IMR-90 (cell line): ENCODE data around the gene ZNF765. TPM values are rescaled to one million over a fixed set of nuclear protein-coding genes. Genes with fewer than 3 reads are reported as not detected.
"Not testable (repeated sequence)": the region's sequence is repeated elsewhere in the genome, so short reads cannot be mapped to it uniquely, and the experiment has no call there.

Experiments
- ATAC-seq: fragments of 200-7000 bp; cut with Tn5 transposase; 2 replicates; pipeline ENCODE4 v1.9.1; 2020; ENCODE audit warnings: low read depth, mild to moderate bottlenecking, moderate library complexity
- BruUV-seq: library from RNA; stranded (reverse); fragments of 400-500 nt; replicated peaks from 2 replicates; lab custom pipeline; 2021; lab: Mats Ljungman, UMichigan
- CTCF ChIA-PET: fragments of 300-600 bp; formaldehyde crosslinking; extraction: SDS; loops from one replicate; lab custom pipeline; 2021; ENCODE audit warnings: antibody characterized with exemption; lab: Yijun Ruan, JAX
- POLR2A ChIA-PET: fragments of 300-600 bp; sonication (Branson Sonifier 250); formaldehyde crosslinking; loops from one replicate; lab custom pipeline; 2022; ENCODE audit warnings: antibody characterized with exemption; ENCODE audit not compliant: unreplicated experiment; lab: Charles Lee
- DNase-seq: peaks from one replicate; pipeline ENCODE4 v3.0.0; 2013
- H2AFZ ChIP-seq: replicated peaks from 2 replicates; pipeline ENCODE3; 2013; ENCODE audit warnings: low read length, mild to moderate bottlenecking; ENCODE audit not compliant: poor library complexity
- H2AK5ac ChIP-seq: 2 replicates; pipeline ENCODE4 v1.6.1; 2013; ENCODE audit warnings: low read depth, low read length, inconsistent platforms
- H2AK9ac ChIP-seq: replicated peaks from 2 replicates; pipeline ENCODE3; 2013; ENCODE audit warnings: mild to moderate bottlenecking, low read depth, low read length, moderate library complexity; ENCODE audit not compliant: poor library complexity
- H2BK120ac ChIP-seq: 2 replicates; pipeline ENCODE4 v1.6.1; 2013; ENCODE audit warnings: low read depth, low read length, inconsistent platforms
- H2BK15ac ChIP-seq: 3 replicates; pipeline ENCODE4 v1.6.1; 2013; ENCODE audit warnings: low read depth, low read length, inconsistent platforms
- H2BK20ac ChIP-seq: 2 replicates; pipeline ENCODE4 v1.6.1; 2013; ENCODE audit warnings: low read depth, mild to moderate bottlenecking, inconsistent platforms, low read length, moderate library complexity
- H2BK5ac ChIP-seq: 2 replicates; pipeline ENCODE4 v1.6.1; 2013; ENCODE audit warnings: mild to moderate bottlenecking, low read depth, low read length, inconsistent platforms; ENCODE audit not compliant: poor library complexity, severe bottlenecking
- H3K14ac ChIP-seq: replicated peaks from 2 replicates; pipeline ENCODE4 v1.6.1; 2013; ENCODE audit warnings: low read depth, low read length, inconsistent platforms
- H3K18ac ChIP-seq: 2 replicates; pipeline ENCODE4 v1.6.1; 2013; ENCODE audit warnings: low read depth, low read length, control low read depth
- H3K23ac ChIP-seq: 2 replicates; pipeline ENCODE4 v1.6.1; 2013; ENCODE audit warnings: low read depth, low read length, inconsistent platforms
- H3K27ac ChIP-seq: 2 replicates; pipeline ENCODE4 v1.5.1; 2013; ENCODE audit warnings: mild to moderate bottlenecking, control low read depth, low read length; ENCODE audit not compliant: insufficient read depth
- H3K27me3 ChIP-seq: 2 replicates; pipeline ENCODE4 v1.6.1; 2013; ENCODE audit warnings: low read length; ENCODE audit not compliant: control insufficient read depth, insufficient read depth
- H3K36me3 ChIP-seq: 2 replicates; pipeline ENCODE4 v1.6.1; 2013; ENCODE audit warnings: low read length, mixed read lengths; ENCODE audit not compliant: control insufficient read depth, insufficient read depth
- H3K4ac ChIP-seq: 2 replicates; pipeline ENCODE4 v1.6.1; 2013; ENCODE audit warnings: low read depth, low read length, inconsistent platforms
- H3K4me1 ChIP-seq: 2 replicates; pipeline ENCODE4 v1.6.1; 2013; ENCODE audit warnings: low read length, mixed read lengths; ENCODE audit not compliant: control insufficient read depth, insufficient read depth
- H3K4me2 ChIP-seq: 2 replicates; pipeline ENCODE4 v1.6.1; 2013; ENCODE audit warnings: low read depth, mild to moderate bottlenecking, control low read depth, low read length, moderate library complexity
- H3K4me3 ChIP-seq: 2 replicates; pipeline ENCODE4 v1.5.1; 2013; ENCODE audit warnings: low read depth, mild to moderate bottlenecking, control low read depth, low read length, moderate library complexity; ENCODE audit not compliant: insufficient read depth
- H3K56ac ChIP-seq: 2 replicates; pipeline ENCODE4 v1.6.1; 2013; ENCODE audit warnings: low read length, inconsistent platforms; ENCODE audit not compliant: insufficient read depth; ENCODE audit errors: extremely low read depth
- H3K79me1 ChIP-seq, 2 experiments: 2 replicates each; pipeline ENCODE4 v1.6.1; 2013; ENCODE audit warnings: low read length in 2 of 2, inconsistent platforms in 1 of 2, low read depth in 1 of 2
- H3K9ac ChIP-seq: 2 replicates; pipeline ENCODE4 v1.6.1; 2013; ENCODE audit warnings: low read depth, low read length, control low read depth
- H3K9me1 ChIP-seq: 2 replicates; pipeline ENCODE4 v1.6.1; 2013; ENCODE audit warnings: low read length, inconsistent platforms; ENCODE audit not compliant: insufficient read depth
- H3K9me3 ChIP-seq: 2 replicates; pipeline ENCODE4 v1.6.1; 2013; ENCODE audit warnings: low read length; ENCODE audit not compliant: control insufficient read depth, insufficient read depth
- H4K20me1 ChIP-seq: 2 replicates; pipeline ENCODE4 v1.6.1; 2013; ENCODE audit warnings: low read length, inconsistent platforms; ENCODE audit not compliant: insufficient read depth
- H4K5ac ChIP-seq: 2 replicates; pipeline ENCODE4 v1.6.1; 2013; ENCODE audit warnings: mild to moderate bottlenecking, low read depth, low read length, control low read depth
- H4K8ac ChIP-seq, 2 experiments: 2 replicates each; pipeline ENCODE4 v1.6.1; 2013; ENCODE audit warnings: low read depth in 2 of 2, low read length in 2 of 2, control low read depth in 1 of 2, inconsistent platforms in 1 of 2
- H4K91ac ChIP-seq: 2 replicates; pipeline ENCODE4 v1.6.1; 2013; ENCODE audit warnings: low read depth, low read length, inconsistent platforms; ENCODE audit not compliant: insufficient read depth
- WGBS, 2 experiments: methylation state at CpG; one replicate each; pipeline versions ENCODE4 v1.1.5 to v1.1.7; 2013; ENCODE audit warnings: missing lambda C conversion rate in 2 of 2; ENCODE audit not compliant: insufficient read length in 1 of 2; ENCODE audit errors: extremely low coverage in 2 of 2; 5-methylcytosine and 5-hydroxymethylcytosine counted together
- dilution Hi-C: fragments of 300-500 bp; cut with HindIII; formaldehyde crosslinking; loops from one replicate; pipeline ENCODE4 v1.14.3; 2018; ENCODE audit warnings: low sequenced_read_pairs; ENCODE audit not compliant: unreplicated experiment
- in situ Hi-C: fragments of 300-500 bp; cut with MboI; formaldehyde crosslinking; loops from 3 replicates; pipeline ENCODE4 v1.14.3; 2019; ENCODE audit warnings: low sequenced_read_pairs, inconsistent platforms, mixed read lengths
- intact Hi-C: fragments of 100-400 bp; cut with micrococcal nuclease; formaldehyde crosslinking; loops from 2 replicates; pipeline ENCODE4 v1.10.0; 2022
- polyA plus RNA-seq, 3 experiments: library from polyadenylated mRNA; depleted of rRNA; stranded (reverse); fragments of >200 nt; gene quantifications; 2 replicates each; pipeline ENCODE4 v1.2.3, GENCODE V29; 2012; ENCODE audit warnings: low replicate concordance in 1 of 3
- total RNA-seq: library from RNA; depleted of rRNA; stranded (reverse); fragments of >200 nt; gene quantifications from 2 replicates; pipeline ENCODE4 v1.2.3, GENCODE V29; 2012

ZNF765 gene
- total and polyA plus RNA-seq, 2 of the 4 experiments (the other 2 are of a cell fraction): 2.3 to 18.1 TPM

GRCh38 chr19:53474832-53475231 is 79.9 kb downstream of the ZNF765 start:
- in situ Hi-C loops, H2BK5ac ChIP-seq, ATAC-seq, H3K9me1 ChIP-seq, H2BK15ac ChIP-seq, BruUV-seq, H4K5ac ChIP-seq, H2AK5ac ChIP-seq, H3K56ac ChIP-seq, H3K4ac ChIP-seq, H3K27ac ChIP-seq, H2BK20ac ChIP-seq, H3K14ac ChIP-seq, H4K20me1 ChIP-seq, H4K91ac ChIP-seq, H2BK120ac ChIP-seq, DNase-seq, H3K23ac ChIP-seq, POLR2A ChIA-PET, H2AFZ ChIP-seq, H4K8ac ChIP-seq, H3K9ac ChIP-seq, H3K4me2 ChIP-seq, dilution Hi-C loops, H3K4me3 ChIP-seq, H2AK9ac ChIP-seq, H3K18ac ChIP-seq, H3K27me3 ChIP-seq, H3K4me1 ChIP-seq, H3K79me1 ChIP-seq: not testable (repeated sequence)
- CTCF ChIA-PET: interaction anchor here (0.6 kb wide), 1 partner anchor 10 kb away, joined by 4 read pairs; no protein-coding TSS in a partner anchor
- Histone ChIP-seq H3K9me3 (peaks cover 16% of the 10 kb centered on the region), H3K36me3 (peaks cover 16% of the 10 kb centered on the region)
- WGBS, 2 experiments: no CpG with 5 or more reads among the region's 1 CpG
- intact Hi-C loops: loop anchor here (1.0 kb wide), 1 partner anchor 37 kb away; no protein-coding TSS in a partner anchor

DNA sequence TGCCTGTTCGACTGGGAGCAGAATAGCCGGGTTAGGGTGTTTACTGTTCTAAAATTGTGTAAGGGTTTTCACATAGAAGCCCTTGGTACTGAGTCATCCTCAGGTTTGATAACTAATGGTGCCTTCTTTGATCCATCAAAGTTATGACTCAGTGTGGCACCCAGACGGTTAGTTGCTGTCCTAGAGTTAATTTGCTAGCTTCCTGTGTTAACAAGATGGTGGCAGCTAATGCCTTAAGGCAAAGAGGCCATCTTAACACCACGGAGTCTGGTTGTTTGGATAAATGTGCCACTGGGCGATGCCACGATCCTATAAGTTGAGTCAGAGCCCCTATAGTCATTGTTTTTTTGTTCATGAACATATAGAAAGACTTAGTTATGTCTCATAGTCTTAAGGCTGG is 80.5 kb downstream of the ZNF765 start:
- H3K79me1 ChIP-seq, H3K27ac ChIP-seq, H2AFZ ChIP-seq, H3K9ac ChIP-seq, H3K9me1 ChIP-seq, H2AK5ac ChIP-seq, H3K4me2 ChIP-seq, dilution Hi-C loops, H3K4ac ChIP-seq, H3K56ac ChIP-seq, H4K8ac ChIP-seq, H3K14ac ChIP-seq, H3K4me1 ChIP-seq, H2AK9ac ChIP-seq, H3K27me3 ChIP-seq, ATAC-seq, H3K18ac ChIP-seq, H3K4me3 ChIP-seq, BruUV-seq, H2BK15ac ChIP-seq, H4K5ac ChIP-seq, H3K23ac ChIP-seq, H2BK20ac ChIP-seq, CTCF ChIA-PET, H2BK120ac ChIP-seq, in situ Hi-C loops, H2BK5ac ChIP-seq, H4K91ac ChIP-seq, DNase-seq, H4K20me1 ChIP-seq, POLR2A ChIA-PET: not testable (repeated sequence)
- peaks cover 18% of the 10 kb centered on the region for H3K36me3 ChIP-seq
- 60% methylated on average over 1 of the region's 6 CpGs; no CpG with 5 or more reads in 1 of the 2 experiments for WGBS, 2 experiments
- intact Hi-C loops: loop anchor here (1.0 kb wide), 1 partner anchor 37 kb away; no protein-coding TSS in a partner anchor
- peaks cover 20% of the 10 kb centered on the region for H3K9me3 ChIP-seq
